Measurements from ENCODE around the gene TTLL9.

DNA sequence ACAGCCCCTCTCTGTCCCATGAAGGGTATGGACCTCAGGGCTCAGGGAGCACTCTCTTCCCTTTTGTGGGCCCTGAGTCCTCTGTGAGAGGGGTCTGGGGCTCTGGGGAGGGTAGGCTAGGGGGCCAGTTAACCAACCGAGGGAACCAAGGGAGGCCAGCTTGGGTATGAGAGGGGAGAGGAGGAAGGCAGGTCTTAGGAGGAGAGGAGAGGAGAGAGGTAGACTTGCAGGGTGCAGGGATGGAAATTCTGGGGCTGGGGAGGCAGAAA is 827 bp upstream of the TTLL9 start:
- TF ChIP-seq, protein P1, sequence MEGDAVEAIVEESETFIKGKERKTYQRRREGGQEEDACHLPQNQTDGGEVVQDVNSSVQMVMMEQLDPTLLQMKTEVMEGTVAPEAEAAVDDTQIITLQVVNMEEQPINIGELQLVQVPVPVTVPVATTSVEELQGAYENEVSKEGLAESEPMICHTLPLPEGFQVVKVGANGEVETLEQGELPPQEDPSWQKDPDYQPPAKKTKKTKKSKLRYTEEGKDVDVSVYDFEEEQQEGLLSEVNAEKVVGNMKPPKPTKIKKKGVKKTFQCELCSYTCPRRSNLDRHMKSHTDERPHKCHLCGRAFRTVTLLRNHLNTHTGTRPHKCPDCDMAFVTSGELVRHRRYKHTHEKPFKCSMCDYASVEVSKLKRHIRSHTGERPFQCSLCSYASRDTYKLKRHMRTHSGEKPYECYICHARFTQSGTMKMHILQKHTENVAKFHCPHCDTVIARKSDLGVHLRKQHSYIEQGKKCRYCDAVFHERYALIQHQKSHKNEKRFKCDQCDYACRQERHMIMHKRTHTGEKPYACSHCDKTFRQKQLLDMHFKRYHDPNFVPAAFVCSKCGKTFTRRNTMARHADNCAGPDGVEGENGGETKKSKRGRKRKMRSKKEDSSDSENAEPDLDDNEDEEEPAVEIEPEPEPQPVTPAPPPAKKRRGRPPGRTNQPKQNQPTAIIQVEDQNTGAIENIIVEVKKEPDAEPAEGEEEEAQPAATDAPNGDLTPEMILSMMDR (IDR thresholded peaks at IDR 0.05) = no peak
- no peak for TF ChIP-seq POLR2A (IDR thresholded peaks at IDR 0.05)

All from prostate gland (tissue), 2 donors.